ENCODE measurements around the gene DNASE1L3. TPM values are rescaled to one million over a fixed set of nuclear protein-coding genes. Genes with fewer than 3 reads are reported as not detected.
"Not testable (repeated sequence)": the region's sequence is repeated elsewhere in the genome, so short reads cannot be mapped to it uniquely, and the experiment has no call there.

Gene DNASE1L3
- total RNA-seq, 1 donor from 2014 or later, result not detected

GRCh38 chr3:58207954-58208353, 2.8 kb downstream of the DNASE1L3 start:
- Mint-ChIP-seq H3K27me3 (peaks cover 3% of the 10 kb centered on the region), H3K9me3 (peaks cover 4% of the 10 kb centered on the region), H3K4me1 (ENCODE audit: unreplicated experiment) (no peaks in the 10 kb centered on the region), H3K36me3 (no peaks in the 10 kb centered on the region), H3K27ac (no peak overlapping the region), H3K4me3 (no peak overlapping the region)
- DNase-seq (ENCODE audit: extremely low spot score, unreplicated experiment), result no peak
- TF ChIP-seq CTCF (conservative IDR thresholded peaks at IDR 0.05), result no peak

GRCh38 chr3:58206406-58207011, 4.3 kb downstream of the DNASE1L3 start:
- peaks cover 6% of the 10 kb centered on the region for H3K9me3 Mint-ChIP-seq
- no peaks in the 10 kb centered on the region for H3K36me3 Mint-ChIP-seq
- no peak overlapping the region for H3K27ac Mint-ChIP-seq
- peaks cover 3% of the 10 kb centered on the region for H3K27me3 Mint-ChIP-seq
- no peak overlapping the region for H3K4me3 Mint-ChIP-seq
- H3K4me1 Mint-ChIP-seq (ENCODE audit: unreplicated experiment), result peaks cover 2% of the 10 kb centered on the region
- TF ChIP-seq CTCF (conservative IDR thresholded peaks at IDR 0.05), result no peak
- DNase-seq (ENCODE audit: extremely low spot score, unreplicated experiment), result no peak

DNA sequence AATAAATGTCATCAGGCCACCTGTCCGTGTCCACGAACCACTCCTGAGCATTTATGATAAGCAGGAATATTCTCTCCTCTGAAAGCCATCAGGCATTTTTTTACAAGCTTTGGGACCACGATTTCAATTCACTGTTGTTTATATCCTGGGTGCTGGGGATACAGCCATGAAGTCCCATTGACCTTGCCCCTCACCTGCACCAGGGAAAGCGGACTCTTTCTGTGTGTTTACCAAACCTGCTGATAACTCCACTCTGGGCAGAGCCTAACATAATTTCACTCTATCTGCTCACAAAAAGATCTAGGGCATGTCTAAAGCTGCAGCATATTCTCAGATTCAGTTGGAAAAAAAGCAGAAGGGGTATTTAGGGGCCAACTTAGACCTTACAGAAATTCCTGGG, 4.8 kb downstream of the DNASE1L3 start:
- Mint-ChIP-seq H3K27ac (no peak overlapping the region), H3K4me1 (ENCODE audit: unreplicated experiment) (peaks cover 7% of the 10 kb centered on the region), H3K9me3 (peaks cover 9% of the 10 kb centered on the region), H3K27me3 (no peaks in the 10 kb centered on the region), H3K36me3 (no peaks in the 10 kb centered on the region), H3K4me3 (no peak overlapping the region)
- no peak for TF ChIP-seq CTCF (conservative IDR thresholded peaks at IDR 0.05)
- no peak for DNase-seq (ENCODE audit: extremely low spot score, unreplicated experiment)

DNA sequence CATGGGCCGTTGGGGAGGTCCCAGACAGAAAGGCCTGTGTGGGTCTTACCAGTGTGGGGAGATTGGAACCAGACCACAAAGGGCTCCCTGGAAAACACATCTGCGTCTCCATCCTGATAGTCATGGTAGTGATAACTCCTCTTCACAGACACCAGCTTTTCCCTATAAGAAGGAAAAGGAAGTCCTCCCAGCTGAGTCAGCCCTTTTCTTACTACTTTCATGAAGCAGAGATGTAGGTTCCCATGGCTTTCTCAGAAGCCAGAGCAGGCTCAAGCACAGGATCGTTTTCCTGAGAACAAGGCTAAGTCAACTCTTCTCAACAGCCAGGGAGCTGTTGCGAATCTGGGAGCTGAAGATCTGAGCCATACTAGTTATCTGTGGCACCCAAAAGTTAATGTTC, 6.1 kb downstream of the DNASE1L3 start:
- H3K27me3 Mint-ChIP-seq, result no peaks in the 10 kb centered on the region
- no peak overlapping the region for H3K27ac Mint-ChIP-seq
- H3K4me1 Mint-ChIP-seq (ENCODE audit: unreplicated experiment), result peaks cover 11% of the 10 kb centered on the region
- TF ChIP-seq CTCF (conservative IDR thresholded peaks at IDR 0.05), result no peak
- peaks cover 9% of the 10 kb centered on the region for H3K9me3 Mint-ChIP-seq
- no peak for DNase-seq (ENCODE audit: extremely low spot score, unreplicated experiment)
- H3K36me3 Mint-ChIP-seq, result no peaks in the 10 kb centered on the region
- H3K4me3 Mint-ChIP-seq, result no peak overlapping the region

DNA sequence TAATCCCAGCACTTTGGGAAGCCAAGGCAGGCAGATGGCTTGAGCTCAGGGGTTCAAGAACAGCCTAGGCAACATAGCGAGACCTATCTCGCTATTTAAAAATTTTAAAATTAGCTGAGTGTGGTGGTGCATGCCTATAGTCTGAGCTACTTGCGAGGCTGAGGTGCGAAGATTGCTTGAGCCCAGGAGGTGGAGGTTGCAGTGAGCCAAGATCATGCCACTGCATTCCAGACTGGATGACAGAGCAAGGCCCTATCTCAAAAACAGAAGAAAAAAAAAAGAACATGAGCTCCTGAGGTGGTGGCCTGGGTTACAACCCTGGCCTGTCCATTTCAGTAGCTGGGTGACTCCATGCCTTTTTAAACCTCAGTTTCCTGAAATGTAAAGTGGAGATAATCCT, 7.2 kb downstream of the DNASE1L3 start:
- Mint-ChIP-seq H3K36me3 (no peaks in the 10 kb centered on the region), H3K9me3 (peaks cover 9% of the 10 kb centered on the region), H3K27me3 (no peaks in the 10 kb centered on the region), H3K27ac (no peak overlapping the region), H3K4me1 (ENCODE audit: unreplicated experiment) (peaks cover 11% of the 10 kb centered on the region), H3K4me3 (no peak overlapping the region)
- no peak for DNase-seq (ENCODE audit: extremely low spot score, unreplicated experiment)
- TF ChIP-seq CTCF (conservative IDR thresholded peaks at IDR 0.05), result no peak

GRCh38 chr3:58202917-58203360, 7.8 kb downstream of the DNASE1L3 start:
- no peak overlapping the region for H3K27ac Mint-ChIP-seq
- H3K27me3 Mint-ChIP-seq, result no peaks in the 10 kb centered on the region
- no peak for TF ChIP-seq CTCF (conservative IDR thresholded peaks at IDR 0.05)
- H3K4me1 Mint-ChIP-seq (ENCODE audit: unreplicated experiment), result peaks cover 11% of the 10 kb centered on the region
- no peak overlapping the region for H3K4me3 Mint-ChIP-seq
- H3K36me3 Mint-ChIP-seq, result no peaks in the 10 kb centered on the region
- peaks cover 9% of the 10 kb centered on the region for H3K9me3 Mint-ChIP-seq
- DNase-seq (ENCODE audit: extremely low spot score, unreplicated experiment), result no peak

DNA sequence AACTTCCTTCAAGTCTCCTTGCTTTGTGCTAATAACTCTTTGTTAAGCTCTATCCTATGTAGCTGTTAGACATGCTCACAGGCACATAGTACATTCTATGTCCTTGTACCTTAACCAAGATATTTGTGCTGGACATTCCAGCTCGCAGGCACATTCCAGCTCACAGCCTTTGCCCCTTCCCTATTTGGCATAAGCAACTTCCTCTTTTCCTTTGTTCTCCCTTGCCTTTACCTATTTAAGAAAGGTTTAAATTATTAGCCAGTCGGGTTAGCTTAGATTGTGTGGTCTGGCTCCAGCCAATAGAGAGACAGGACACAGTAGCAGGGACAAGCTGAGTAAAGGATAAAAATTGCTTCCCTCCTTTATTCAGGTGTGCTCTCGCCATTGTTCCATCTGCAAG, 9.3 kb downstream of the DNASE1L3 start:
- H3K4me3 Mint-ChIP-seq; DNase-seq (ENCODE audit: extremely low spot score, unreplicated experiment); H3K9me3 Mint-ChIP-seq; H3K36me3 Mint-ChIP-seq; H3K27me3 Mint-ChIP-seq; H3K27ac Mint-ChIP-seq: not testable (repeated sequence)
- peaks cover 11% of the 10 kb centered on the region for H3K4me1 Mint-ChIP-seq (ENCODE audit: unreplicated experiment)
